Stimulated activated CD4-positive, alpha-beta T cell treated with anti-CD3 and anti-CD28 coated beads, Interleukin-1b, Interleukin-23, amount 100 ng/mL, for 24 hours (primary cell): Measurements from ENCODE around the gene TRPM4.
"Not testable (repeated sequence)": the region's sequence is repeated elsewhere in the genome, so short reads cannot be mapped to it uniquely, and the experiment has no call there.

Experiments used
- DNase-seq, 4 experiments: peaks; one replicate each; pipeline ENCODE4 v3.0.0-alpha.2; 2020; ENCODE audit warnings: low read depth in 4 of 4, low spot score in 1 of 4

The TRPM4 gene

GRCh38 chr19:49186108-49186507 lies 28.5 kb downstream of the TRPM4 start:
- DNase-seq: no peak

- DNase-seq: no peak
These were observed 31.1 kb downstream of the TRPM4 start for GRCh38 chr19:49188626-49189200.

GRCh38 chr19:49189259-49189658 lies 31.7 kb downstream of the TRPM4 start:
- DNase-seq: no peak

- DNase-seq: no peak
These were observed 33.2 kb downstream of the TRPM4 start for GRCh38 chr19:49190781-49191180.

DNA sequence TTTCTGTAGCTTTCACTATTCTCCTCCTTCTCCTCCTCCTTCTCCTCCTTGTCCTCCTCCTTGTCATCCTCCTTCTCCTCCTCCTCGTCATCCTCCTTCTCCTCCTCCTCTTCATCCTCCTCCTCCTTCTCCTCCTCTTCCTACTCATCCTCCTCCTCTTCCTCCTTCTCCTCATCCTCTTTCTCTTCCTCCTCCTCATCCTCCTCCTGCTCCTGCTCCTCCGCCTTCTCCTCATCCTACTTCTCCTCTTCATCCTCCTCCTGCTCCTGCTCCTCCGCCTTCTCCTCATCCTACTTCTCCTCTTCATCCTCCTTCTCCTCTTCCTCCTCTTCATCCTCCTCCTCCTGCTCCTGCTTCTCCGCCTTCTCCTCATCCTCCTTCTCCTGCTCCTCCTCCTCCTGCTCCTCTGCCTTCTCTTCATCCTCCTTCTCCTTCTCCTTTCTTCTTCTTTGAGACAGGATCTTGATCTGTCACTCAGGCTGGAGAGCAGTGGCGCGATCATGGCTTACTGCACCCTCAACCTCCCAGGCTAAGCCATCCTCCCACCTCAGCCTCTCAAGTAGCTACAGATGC lies 36.3 kb downstream of the TRPM4 start:
- DNase-seq: no peak

DNA sequence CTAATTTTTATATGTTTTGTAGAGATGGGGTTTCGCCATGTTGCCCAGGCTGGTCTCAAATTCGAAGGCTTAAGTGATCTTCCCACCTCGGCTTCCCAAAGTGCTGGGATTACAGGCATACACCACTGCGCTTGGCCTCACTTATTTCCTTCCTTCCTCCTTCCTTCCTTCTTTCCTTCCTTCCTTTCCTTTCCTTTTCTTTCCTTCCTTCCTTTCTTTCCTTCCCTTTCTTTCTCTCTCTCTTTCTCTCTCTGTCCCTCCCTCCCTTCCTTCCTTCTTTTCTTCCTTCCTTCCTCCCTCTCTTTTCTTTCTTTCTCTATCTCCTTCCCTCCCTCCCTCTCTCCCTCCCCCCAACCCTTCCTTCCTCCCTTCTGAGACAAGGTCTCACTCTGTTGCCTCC lies 36.8 kb downstream of the TRPM4 start:
- DNase-seq: no peak

DNA sequence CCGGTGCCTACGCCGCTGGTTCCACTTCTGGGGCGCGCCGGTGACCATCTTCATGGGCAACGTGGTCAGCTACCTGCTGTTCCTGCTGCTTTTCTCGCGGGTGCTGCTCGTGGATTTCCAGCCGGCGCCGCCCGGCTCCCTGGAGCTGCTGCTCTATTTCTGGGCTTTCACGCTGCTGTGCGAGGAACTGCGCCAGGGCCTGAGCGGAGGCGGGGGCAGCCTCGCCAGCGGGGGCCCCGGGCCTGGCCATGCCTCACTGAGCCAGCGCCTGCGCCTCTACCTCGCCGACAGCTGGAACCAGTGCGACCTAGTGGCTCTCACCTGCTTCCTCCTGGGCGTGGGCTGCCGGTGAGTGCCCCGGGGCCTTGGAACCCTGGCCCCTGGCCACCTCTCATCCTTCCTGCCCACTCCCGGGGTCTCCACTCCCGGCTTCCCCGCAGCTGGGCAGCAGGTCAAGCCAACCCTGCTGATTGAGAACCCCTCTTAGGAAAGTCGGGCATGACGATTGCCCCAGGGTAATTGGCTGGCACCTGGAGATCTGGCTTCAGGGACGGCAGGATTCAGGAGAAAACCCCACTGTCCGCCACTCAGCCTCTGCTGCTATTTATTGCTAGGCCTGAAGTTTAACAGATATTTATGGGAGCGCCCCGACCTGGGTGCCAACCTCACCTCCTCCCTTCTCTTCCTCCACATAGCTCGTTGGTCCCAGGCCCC lies 39.1 kb downstream of the TRPM4 start:
- DNase-seq: no peak

GRCh38 chr19:49200238-49200862 lies 42.8 kb downstream of the TRPM4 start:
- no peak for DNase-seq

DNA sequence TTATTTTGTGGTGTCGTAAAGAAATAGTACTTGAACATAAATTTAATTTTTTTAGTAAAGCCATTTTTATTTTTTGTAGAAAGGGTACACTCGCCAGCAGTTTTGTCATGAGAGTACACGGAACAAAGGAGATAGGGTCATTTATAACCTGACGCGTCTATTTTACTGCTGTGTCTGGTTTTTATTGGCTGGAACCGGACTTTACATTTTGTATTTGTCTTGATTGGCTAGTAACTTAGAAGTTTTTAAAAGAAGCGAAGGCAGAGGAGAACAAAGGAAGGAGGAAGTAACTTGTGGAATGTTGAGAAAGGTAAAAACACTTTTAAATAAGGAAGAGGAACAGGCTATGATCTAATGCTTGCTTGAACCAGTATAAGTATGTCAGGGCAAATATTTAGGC lies 43.5 kb downstream of the TRPM4 start:
- DNase-seq: no peak

GRCh38 chr19:49205114-49205513 lies 47.5 kb downstream of the TRPM4 start:
- no peak for DNase-seq

DNA sequence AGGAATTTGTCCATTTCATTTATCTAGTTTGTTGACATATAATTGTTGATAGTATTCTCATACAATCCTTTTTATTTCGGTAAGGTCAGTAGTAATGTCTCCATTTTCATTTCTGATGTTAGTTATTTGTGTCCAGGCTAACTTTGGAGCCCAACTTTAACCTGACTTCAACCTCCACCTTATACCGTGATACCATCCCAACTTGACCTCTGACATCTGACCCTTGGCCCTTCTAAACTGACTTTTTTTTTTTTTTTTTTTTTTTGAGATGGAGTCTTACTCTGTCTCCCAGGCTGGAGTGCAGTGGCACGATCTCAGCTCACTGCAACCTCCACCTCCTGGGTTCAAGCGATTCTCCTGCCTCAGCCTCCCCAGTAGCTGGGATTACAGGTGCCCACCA lies 51.9 kb downstream of the TRPM4 start:
- DNase-seq: not testable (repeated sequence)

GRCh38 chr19:49210108-49210900 lies 52.7 kb downstream of the TRPM4 start:
- DNase-seq: peak in 2 of 4 experiments; percentile 17 to 38

GRCh38 chr19:49210901-49211451 lies 53.4 kb downstream of the TRPM4 start:
- no peak for DNase-seq

GRCh38 chr19:49212016-49212701 lies 54.6 kb downstream of the TRPM4 start:
- DNase-seq: no peak

DNA sequence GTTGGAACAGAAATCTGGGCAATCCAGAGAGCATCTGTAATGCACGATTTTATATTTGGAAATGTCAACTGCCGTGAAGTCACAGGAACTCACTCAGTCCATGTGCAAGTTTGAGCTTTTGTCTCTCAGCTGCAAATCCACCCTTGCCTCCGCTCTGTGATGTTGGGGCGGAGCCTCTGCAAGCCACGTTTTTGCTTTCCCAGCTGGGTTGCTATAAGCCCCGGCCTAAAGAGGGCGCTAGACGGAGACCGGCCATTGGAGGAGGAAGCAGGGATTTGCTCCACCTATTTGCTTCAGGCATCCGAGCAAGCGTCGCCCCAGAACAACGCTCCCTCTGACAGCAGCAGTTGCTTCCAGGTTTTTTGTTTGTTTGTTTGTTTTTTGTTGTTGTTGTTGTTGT lies 56.2 kb downstream of the TRPM4 start:
- DNase-seq: no peak

DNA sequence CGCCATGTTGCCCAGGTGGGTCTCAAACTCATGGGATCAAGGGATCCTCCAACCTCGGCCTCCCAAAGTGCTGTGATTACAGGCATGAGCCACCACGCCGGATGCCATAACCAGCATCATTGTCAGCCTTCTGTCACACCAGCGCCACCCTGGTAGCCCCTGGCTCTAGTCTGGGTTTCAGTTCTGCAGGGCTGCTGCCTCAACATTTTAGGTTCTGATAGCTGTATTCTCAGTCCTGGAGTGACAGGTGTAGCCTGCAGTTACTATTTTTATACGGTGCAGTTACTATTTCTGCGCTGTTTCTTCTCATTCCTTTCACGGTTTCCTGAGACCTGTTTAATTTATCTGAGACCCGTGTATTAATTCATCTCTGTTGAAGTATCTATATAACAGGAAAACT lies 57.1 kb downstream of the TRPM4 start:
- DNase-seq: no peak

DNA sequence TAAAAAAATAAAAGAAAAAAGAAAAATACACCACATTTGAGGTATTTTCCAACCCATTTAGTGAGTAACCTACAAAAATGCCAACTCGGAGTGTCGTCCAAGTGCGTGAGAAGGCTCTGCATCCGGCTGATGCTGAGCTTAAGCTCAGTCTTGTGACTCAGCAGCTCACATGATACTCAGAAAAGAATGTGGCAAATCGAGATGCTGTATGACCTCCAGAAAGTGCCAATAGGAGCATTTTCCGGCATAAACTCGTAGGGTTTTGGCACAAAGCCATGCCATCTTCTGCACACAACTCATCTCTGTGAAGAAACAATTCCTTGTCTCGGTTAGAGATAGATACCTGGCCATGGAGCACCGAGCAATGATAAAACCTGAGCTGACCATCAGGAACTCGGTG lies 58.5 kb downstream of the TRPM4 start:
- no peak for DNase-seq

DNA sequence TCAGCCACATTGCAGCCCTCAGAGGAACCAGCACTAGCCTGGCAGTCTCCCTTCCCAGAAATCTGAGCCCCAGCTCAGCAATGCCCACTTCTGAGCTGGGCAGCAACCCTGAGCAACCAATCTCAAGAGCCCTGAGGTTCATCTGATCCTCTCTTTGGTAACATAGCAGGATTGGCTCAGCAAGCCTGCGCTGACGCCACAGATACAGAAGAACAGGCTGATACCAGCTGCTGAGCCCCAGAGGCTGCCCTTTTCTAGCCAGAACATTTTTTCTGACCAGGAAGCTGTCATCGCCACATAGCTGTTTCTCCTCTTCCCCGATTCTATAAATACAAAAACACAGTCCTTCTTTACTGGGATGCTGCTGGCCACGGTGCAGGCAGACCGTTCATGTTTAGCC lies 59.8 kb downstream of the TRPM4 start:
- DNase-seq: no peak

DNA sequence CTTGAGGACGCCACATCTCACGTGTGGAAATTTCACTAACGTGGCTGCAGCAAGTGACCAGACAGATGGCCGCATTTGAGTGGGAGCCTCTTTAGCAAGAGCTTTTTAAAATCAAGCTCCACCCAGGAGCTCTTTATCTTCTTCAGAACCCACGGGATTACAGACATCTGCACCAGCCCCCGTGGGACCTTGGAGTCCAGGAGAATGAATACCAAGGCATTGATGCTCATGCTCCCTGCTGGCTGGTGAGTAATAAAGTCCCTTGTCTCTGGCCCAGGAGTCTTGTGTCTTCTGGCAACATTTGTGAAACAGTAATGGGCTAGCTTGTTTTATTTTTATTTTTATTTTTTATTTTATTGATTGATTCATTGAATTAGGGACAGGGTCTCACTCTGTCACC lies 64.4 kb downstream of the TRPM4 start:
- DNase-seq: no peak

- DNase-seq: no peak
These were observed 64.9 kb downstream of the TRPM4 start for GRCh38 chr19:49222528-49222927.

DNA sequence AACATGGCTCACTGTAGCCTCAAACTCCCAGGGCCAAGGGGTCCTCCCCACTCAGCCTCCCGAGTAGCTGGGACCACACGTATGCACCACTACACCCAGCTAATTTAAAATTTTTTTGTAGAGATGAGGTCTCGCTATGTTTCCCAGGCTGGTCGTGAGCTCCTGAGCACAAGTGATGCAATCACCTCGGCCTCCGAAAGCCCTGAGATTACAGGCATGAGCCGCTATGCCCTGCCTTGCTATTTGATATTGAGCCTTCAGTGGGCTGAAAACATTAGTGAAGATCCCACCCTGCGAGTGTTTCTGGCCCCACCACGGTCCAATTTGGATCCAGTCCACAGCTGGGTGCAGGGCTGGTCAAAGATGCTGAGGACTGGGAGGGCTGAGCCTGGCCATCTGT lies 65.9 kb downstream of the TRPM4 start:
- no peak for DNase-seq
